NCI-H146 treated with DMSO at 0.1 percent for 48 hours (cell line): Measurements from ENCODE around the gene CNOT6.
"Not testable (repeated sequence)": the region's sequence is repeated elsewhere in the genome, so short reads cannot be mapped to it uniquely, and the experiment has no call there.

ENCODE experiments used
- DNase-seq: peaks from one replicate; lab custom pipeline; 2025; ENCODE audit not compliant: unreplicated experiment; lab: John Stamatoyannopoulos, UW

Gene CNOT6

DNA sequence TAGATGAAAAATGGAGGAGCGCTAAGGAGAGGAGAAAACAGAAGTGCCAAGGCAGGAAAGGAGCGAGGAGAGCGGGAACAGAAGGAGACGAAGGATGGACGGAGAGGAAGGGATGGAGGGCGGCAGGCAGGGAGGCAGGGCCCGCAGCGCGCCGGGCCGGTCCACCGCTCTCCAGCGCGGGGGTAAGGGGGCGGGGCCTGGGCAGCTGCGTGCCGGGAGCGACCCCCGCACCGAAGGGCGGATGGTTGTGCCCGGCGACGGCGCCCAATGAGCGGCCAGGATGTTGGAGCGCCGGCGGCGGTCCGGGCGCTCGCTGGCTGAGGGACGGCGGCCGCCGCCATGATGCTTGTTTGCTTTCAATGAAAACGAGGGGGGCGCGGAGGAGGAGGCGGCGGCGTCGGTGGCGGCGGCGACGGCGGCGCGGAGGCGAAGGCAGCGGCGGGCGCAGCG, at the start of gene CNOT6:
Gene CNOT6 (plus strand): TSS at position 320 of the 450 bp plus-strand sequence. CDS start 34,898 bp downstream, outside the sequence.
- peak; percentile 52 for DNase-seq

DNA sequence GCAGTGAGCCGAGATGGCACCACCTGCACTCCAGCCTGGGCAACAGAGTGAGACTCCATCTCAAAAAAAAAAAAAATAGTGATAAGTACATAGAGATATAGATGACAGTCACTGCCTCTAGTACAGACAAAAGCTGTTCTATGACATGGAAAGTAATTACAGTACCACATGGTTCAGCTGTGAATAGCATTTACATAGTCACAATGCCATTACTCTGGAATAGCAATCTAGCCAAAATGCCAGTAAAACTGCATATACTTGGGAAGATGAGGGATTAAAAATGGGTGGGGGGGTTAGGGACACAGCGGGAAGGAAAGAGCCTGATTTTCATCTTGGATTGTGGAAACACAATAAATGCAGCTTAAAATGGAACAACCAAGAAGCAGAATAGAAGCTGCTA, 39.4 kb upstream of the CNOT6 start:
- DNase-seq, result no peak

GRCh38 chr5:180455872-180456271, 38.3 kb upstream of the CNOT6 start:
- no peak for DNase-seq

DNA sequence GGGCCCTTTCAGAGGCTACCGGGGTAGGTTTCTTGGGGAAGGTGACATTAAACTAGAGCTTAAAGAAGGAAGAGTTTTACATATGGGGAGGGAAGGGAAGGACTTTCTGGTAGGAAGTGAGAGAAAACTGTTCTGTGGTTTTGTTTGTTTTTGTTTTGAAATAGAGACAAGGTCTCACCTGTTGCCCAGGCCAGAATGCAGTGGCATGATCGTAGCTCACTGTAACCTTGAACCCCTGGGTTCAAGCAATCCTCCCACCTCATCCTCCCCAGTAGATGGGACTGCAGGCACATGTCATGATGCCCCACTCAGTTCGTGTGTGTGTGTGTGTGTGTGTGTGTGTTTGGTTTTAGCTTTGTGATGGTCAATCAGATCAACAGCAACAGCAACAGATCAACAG, 37.4 kb upstream of the CNOT6 start:
- DNase-seq, result no peak

DNA sequence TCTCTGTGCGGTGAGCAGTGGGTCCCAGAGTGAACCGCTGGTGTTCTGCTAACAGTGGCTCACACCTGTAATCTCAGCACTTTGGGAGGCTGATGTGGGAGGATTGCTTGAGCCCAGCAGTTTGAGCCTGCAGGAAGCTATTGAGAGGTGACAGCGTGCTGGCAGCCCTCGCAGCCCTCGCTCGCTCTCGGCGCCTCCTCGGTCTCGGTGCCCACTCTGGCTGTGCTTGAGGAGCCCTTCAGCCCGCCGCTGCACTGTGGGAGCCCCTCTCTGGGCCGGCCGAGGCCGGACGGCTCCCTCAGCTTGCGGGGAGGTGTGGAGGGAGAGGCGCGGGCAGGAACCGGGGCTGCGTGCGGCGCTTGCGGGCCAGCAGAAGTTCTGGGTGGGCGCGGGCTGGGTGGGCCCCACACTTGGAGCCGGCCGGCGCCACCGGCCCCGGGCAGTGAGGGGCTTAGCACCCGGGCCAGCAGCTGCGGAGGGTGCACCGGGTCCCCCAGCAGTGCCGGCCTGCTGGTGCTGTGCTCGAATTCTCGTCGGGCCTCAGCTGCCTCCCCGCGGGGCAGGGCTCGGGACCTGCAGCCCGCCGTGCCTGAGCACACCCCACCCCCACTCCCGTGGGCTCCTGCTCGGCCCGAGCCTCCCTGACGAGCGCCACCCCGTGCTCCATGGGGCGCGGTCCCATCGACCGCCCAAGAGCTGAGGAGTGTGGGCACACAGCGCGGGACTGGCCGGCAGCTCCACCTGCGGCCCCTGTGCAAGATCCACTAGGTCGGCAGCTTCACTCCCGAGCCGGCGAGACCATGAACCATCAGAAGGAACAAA, 35.1 kb upstream of the CNOT6 start:
- not testable (repeated sequence) for DNase-seq

- DNase-seq, result not testable (repeated sequence)
Measured at GRCh38 chr5:180459674-180460142, 34.5 kb upstream of the CNOT6 start.

- no peak for DNase-seq
Measured at GRCh38 chr5:180460834-180461233, 33.3 kb upstream of the CNOT6 start.

DNA sequence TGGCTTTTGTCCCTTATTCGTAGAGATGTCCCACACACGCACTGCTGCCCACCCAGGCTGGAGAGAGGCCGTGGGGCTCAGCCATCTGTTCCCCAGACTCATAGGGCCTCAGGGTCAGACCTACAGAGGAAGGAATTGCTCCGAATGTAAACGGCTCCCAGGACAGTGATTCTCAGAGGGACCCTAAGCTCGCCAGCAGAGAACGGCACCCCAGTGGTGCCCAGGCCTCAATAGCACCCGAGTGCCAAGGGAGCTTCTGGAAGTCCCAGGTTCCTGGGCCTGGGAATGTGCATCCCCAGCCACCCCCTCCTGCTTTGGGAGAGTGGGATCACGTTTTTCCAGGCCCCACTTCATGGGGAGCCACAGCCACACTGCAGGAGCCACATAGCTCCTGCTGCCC, 32.9 kb upstream of the CNOT6 start:
- no peak for DNase-seq

GRCh38 chr5:180463216-180463900, 30.8 kb upstream of the CNOT6 start:
- no peak for DNase-seq

GRCh38 chr5:180463916-180464602, 30.1 kb upstream of the CNOT6 start:
- no peak for DNase-seq

GRCh38 chr5:180464603-180464970, 29.6 kb upstream of the CNOT6 start:
- no peak for DNase-seq

GRCh38 chr5:180465052-180465451, 29.1 kb upstream of the CNOT6 start:
- DNase-seq, result not testable (repeated sequence)

- no peak for DNase-seq
Measured at GRCh38 chr5:180466316-180466715, 27.9 kb upstream of the CNOT6 start.

GRCh38 chr5:180467028-180467975, 26.9 kb upstream of the CNOT6 start:
- DNase-seq, result no peak

DNA sequence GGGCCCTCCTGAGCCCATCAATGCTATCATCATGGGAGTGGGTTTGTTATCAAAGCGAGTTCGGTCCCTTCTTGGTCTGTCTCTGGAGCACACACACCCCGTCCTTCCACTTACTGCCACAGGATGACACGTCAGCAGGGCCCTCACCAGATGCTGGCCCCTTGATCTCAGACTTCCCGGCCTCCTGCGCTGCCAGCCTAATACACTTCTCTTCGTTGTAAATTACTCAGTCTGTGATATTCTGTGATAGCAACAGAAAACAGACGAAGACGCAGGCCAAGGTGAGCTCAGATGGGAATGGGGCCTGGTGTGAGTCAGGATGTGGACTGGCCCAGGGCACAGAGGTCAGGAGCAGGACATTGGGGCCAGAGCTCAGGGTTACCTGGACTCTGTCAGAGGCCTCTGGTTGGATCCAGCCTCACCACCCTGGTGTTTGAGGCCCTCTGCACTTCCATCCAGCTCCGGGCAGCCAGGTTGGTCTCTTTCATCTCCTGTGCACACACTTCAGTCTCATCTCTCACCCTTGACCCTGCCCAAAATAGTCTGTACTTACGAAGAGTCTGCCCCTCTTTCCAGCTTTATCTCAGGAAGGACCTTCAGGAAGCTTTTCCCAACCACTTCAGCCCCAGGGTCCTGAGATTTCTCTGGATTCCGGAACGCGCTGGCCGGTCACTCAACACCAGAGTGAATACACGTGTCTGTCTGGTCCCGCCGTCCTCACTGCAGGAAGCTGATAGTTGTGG, 26.0 kb upstream of the CNOT6 start:
- no peak for DNase-seq

DNA sequence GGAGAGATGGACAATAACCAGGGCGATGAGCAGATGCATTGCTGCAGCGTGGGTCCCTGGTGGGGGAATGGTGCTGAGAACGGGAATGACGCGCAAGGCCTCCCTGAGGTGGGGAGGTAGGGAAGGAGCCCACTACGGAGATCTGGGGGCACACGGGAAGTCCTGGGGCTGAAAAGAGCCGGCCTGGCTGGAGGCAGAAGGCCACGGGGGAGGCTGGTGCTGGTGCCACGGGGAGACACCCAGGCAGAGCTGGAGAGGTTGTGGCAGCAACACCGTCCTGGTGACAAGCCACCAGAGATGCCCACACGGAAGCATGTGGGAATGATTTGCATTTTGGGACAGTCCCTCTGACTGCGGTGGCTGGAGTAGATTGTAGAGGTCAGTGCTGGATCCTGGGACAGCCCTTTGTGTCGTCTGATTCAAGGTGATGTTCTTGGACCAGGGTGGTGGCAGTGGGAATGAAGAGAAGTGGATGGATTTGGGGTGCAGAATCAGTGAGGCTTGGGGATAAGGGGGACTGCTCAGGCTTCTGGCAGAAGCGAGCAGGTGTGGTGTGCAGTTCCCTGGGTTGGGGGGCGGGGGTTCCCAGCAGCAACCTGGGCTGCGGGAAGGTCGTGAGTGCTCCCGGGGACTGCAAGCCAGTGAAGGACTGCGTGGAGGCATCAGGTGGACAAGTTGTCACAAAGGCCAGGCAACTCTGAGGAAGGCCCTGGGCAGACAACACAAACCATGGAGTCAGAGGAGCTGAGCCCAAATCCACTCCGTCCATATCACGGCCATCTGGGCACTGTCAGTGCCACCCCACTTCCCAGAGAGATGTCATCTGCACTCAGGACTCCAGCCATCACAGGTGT, 25.2 kb upstream of the CNOT6 start:
- DNase-seq, result no peak

GRCh38 chr5:180469586-180469865, 24.7 kb upstream of the CNOT6 start:
- DNase-seq, result no peak

DNA sequence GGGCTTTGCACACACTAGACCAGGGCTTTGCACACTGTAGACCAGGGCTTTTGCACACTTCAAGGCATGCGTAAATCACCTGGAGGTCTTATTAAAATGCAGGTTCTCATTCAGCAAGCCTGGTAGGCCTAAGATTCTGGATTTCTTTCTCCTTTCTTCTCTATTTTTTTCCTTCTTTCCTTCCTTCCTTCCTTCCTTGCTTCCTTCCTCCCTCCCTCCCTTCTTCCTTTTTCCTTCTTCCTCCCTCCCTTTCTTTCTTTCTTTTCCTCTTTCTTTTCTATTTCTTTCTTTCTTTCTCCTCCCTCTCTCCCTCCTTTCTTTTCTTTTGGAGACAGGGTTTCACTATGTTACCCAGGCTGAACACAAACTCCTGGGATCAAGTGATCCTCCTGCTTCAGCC, 24.3 kb upstream of the CNOT6 start:
- no peak for DNase-seq

- no peak for DNase-seq
Measured at GRCh38 chr5:180470361-180470760, 23.8 kb upstream of the CNOT6 start.
